ENCODE results near the gene SLCO1A2.
"Not testable (repeated sequence)": the region's sequence is repeated elsewhere in the genome, so short reads cannot be mapped to it uniquely, and the experiment has no call there.

The SLCO1A2 gene

DNA sequence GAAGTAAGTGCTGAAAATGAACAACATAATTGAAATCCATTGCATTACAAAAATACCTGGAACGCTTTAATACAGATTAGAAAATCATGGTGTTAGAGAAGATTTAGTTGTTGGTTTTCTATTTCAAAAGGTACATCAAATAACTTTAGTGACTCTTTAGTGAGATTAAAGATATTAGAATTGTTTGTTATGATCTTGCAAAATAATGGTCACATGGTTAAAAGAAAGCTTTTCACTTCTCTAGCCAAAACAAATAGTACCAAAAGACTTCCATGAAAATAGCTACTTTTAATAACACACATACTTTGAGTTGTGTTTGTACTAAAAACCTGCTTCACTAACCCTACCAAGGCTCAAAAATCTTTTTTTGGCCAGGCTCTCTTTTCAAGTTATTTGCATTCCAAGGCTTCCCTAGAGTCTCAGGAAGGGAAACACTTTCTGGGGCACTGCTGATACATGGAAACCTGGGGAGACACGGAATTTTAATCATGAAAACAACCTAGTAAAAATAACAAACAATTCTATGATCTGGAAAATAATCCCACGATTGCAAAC, at the start of gene SLCO1A2:
TSS of gene SLCO1A2 (minus strand) at position 147 of the 555 bp plus-strand sequence. CDS start 270 bp downstream, outside the sequence.
- DNase-seq (ENCODE audit: low read depth in 2 of 2), result no peak

DNA sequence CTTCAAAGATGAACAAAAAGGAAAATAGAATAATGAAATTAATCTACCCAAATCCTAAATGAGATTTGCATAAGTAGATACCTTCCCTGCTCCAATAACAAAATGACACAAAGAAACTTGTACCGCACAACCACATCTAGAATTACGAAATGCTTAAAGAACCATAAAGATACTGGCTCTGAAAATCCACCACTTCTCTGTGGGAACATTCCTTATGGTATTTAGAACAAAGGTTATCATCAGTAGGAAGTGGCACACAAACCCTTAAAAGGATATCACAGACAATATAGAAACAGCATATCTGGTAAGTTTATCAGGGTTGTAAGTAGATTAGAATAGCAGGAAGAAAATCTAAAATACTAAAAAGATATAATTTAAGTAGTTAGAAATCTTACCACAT, 49.5 kb upstream of the SLCO1A2 start:
- no peak for DNase-seq (ENCODE audit: low read depth in 2 of 2)

DNA sequence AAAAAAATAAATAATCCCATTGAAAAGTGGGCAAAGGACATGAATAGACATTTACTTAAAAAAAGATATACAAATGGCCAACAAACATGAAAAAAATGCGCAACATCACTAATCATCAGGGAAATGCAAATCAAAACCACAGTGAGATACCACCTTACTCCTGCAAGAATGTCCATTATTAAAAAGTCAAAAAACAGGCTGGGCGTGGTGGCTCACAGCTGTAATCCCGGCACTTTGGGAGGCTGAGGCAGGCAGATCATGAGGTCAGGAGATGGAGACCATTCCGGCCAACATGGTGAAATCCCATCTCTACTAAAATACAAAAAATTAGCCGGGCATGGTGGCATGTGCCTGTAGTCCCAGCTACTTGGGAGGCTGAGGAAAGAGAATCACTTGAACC, 46.6 kb upstream of the SLCO1A2 start:
- not testable (repeated sequence) for DNase-seq (ENCODE audit: low read depth in 2 of 2)

- no peak for DNase-seq (ENCODE audit: low read depth in 2 of 2)
Observed at GRCh38 chr12:21379218-21379617, 44.5 kb upstream of the SLCO1A2 start.

- DNase-seq (ENCODE audit: low read depth in 2 of 2), result no peak
Observed at GRCh38 chr12:21372602-21373001, 37.9 kb upstream of the SLCO1A2 start, which contains the start of gene IAPP. Gene IAPP (plus strand): TSS chr12:21372902. CDS start chr12:21373352, 450 bp downstream.

DNA sequence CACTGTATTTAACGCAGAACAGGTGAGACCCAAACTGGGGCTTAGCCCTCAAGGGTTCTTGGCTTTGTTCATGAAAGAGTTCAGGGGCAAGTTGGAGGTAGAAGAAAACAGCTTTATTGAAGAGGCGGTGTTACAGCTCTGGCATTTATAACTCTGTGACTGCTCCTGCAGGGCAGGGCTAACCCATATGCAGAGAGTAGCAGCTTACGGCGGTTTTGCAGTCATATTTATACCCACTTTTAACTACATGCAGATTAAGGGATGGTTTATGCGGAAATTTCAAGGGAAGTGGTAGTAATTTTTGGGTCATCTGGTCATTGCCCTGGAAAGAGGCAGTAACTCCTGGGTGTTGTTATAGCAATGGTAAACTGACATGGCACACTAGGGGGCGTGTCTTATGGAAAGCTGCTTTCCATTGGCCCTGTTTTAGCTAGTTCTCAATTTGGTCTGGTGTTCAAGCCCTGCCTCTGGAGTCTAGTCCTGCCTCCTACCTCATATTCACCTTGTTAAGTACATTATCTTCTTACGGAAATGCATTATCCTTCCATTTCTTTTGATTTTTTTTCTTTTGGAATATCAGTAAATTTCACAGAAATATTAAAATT, 36.2 kb upstream of the SLCO1A2 start:
- DNase-seq (ENCODE audit: low read depth in 2 of 2), result no peak

DNA sequence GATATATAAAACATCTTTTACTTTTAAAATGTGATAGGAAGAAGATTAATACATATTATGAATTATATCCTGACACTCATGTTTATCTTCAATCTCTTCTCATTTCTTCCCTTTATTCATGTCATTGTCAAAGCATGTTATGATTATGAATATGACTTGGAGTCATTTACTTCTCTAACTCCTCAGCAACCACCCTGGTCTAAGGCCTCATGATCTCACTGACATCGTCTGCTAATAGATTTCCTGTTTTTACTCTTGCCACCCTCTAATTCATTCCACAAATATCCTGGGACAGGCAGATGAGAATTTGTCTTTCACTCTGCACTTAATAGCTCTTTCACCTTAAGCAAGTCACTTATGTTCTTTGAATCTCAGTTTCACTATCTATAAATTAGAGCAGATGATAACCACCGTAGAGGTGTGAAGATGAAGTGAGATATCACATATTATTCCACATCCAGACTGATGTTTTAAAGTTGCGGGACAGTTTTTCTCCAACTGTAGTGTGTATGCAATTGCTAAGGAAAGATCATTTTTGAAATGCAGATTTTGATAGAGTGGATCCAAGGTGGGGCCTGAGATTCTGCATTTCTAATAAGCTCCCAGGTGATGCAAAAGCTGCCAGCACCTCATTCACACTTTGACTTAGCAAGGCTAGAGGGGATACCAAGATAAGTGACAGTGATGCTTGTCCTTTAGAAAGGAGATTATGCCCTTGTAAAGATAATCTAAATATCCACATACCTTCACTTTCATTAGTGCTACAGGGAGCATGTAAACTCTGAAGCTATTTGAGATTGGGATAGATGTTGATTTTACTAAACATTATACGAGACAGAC, 34.6 kb upstream of the SLCO1A2 start:
- DNase-seq (ENCODE audit: low read depth in 2 of 2), result no peak

GRCh38 chr12:21360632-21361031, 25.9 kb upstream of the SLCO1A2 start:
- DNase-seq (ENCODE audit: low read depth in 2 of 2), result not testable (repeated sequence)

GRCh38 chr12:21354641-21355040, 19.9 kb upstream of the SLCO1A2 start:
- no peak for DNase-seq (ENCODE audit: low read depth in 2 of 2)

DNA sequence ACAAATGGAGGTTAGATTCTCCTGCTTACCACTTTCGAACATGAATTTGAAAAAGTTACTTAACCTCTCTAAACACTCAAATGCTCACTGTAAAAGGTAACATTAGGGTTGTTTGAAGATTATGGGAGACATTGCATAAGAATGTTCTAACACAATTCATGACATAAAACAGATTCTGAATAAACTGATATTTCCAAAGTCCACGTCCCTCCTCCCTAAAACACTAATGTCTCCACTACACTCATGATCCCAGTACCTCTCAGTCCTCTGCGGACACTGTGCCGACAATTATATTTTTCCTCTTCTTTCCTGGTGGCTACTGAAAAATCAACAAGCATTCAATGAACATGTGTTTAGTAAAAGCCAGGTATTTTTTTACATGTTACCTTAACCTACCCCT, 19.2 kb upstream of the SLCO1A2 start:
- DNase-seq (ENCODE audit: low read depth in 2 of 2), result no peak

GRCh38 chr12:21353487-21353886, 18.8 kb upstream of the SLCO1A2 start:
- no peak for DNase-seq (ENCODE audit: low read depth in 2 of 2)

GRCh38 chr12:21350975-21351374, 16.3 kb upstream of the SLCO1A2 start:
- no peak for DNase-seq (ENCODE audit: low read depth in 2 of 2)

DNA sequence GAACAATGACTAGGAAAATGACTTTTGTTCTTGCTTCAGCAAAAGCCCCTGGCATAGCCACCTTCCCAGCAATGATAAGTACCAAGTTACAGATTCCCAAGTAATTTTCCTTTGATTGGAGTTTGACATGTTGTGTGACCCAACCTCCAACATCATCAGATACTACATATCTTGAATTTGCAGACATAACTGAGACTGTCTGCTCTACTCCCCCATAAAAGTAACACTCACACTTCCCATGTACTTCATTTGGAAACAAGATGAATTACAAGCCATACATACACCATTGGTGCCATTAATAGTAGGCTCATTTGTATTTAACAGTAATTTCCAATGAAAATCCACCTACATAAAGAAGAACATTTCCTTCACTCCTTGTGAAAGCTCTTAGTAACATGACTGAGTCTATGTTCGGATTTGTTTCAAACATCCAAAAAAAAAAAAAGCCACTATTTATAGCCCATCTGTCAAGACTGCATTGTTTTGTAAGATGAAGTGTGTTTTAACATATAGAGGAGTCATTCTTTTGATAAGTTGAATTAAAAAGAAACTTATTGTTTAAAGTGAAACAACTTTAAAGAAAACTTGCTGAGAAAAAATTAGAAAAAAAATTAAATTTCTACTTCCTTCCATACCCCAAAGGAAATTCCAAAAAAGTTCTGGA, 12.0 kb upstream of the SLCO1A2 start:
- no peak for DNase-seq (ENCODE audit: low read depth in 2 of 2)

- DNase-seq (ENCODE audit: low read depth in 2 of 2), result no peak
Observed at GRCh38 chr12:21343636-21344035, 8.9 kb upstream of the SLCO1A2 start.

GRCh38 chr12:21341769-21342168, 7.1 kb upstream of the SLCO1A2 start:
- no peak for DNase-seq (ENCODE audit: low read depth in 2 of 2)

DNA sequence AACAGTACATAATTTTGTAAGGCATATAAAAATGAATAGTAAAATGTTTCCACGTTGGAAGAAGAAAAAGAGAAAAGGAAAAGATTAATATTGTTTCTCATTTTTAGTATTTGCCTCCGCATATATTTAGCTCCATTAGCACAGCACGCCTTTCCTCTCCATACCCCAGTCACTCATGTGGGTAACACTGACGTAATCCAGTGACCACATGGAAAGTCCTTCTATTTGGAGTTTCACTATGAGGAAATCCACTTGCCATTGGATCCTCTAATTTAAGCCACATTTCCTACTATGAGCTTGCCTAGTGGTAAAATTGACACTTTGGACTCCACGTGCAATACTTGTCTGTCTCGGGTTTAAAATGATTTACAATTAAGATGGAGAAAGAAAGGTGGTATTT, 5.7 kb upstream of the SLCO1A2 start:
- DNase-seq (ENCODE audit: low read depth in 2 of 2), result no peak

DNA sequence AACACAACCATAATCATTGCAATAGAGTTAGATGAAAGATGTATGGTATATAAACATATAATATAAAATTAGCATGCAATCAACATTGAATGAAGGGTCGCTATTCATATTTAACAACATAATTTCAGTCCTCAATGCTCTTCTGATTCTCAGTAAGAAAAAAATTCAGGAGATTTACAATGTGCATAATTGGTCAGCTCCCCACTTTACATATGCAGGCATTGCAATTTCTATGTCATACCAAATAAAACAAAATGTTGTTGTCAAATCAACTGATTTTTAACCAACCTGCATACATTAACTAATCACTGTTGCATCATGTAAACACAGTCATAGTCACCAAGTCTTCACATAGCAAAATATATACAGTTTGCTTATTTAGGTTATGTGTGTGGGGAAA, 5.2 kb upstream of the SLCO1A2 start:
- DNase-seq (ENCODE audit: low read depth in 2 of 2), result no peak

- DNase-seq (ENCODE audit: low read depth in 2 of 2), result no peak
Observed at GRCh38 chr12:21337959-21338744, 3.4 kb upstream of the SLCO1A2 start.

DNA sequence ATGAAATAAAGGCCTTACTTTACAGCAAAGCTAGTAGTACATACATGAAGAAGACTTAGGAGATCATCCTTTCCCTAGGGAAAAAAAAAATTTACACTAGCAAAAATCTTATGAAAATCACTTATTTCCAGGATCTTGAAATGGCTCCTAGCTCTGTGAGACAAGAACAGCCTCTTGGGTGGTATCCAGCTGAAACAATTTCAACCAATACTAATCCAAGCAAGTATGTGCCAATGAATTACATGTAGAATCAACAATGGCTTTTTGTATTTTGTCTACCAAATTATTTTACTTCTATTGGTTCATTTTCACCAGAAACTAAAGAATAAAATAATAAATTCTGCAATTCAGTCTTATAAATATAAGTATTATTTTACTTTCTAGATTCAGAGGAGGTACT, 2.7 kb upstream of the SLCO1A2 start:
- DNase-seq (ENCODE audit: low read depth in 2 of 2), result no peak

DNA sequence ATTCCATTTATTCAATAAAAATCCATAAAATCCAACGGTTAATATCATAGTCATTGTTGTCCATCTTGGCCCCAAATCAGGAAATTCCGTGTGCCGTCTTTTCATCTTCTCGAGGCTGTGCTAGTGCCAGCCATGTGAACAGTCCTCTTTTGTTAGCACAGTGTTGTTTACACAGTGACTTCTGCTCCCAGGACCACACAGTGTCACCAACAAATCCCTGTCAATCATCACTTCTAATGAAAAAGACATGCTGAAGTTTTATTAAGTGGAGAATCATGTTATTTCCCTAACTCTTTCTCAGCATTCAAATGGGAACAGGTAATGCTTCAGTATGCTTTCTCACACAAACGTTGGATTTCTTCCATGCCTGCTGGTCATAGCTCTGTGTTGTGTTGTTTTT, 1.9 kb upstream of the SLCO1A2 start:
- no peak for DNase-seq (ENCODE audit: low read depth in 2 of 2)

DNA sequence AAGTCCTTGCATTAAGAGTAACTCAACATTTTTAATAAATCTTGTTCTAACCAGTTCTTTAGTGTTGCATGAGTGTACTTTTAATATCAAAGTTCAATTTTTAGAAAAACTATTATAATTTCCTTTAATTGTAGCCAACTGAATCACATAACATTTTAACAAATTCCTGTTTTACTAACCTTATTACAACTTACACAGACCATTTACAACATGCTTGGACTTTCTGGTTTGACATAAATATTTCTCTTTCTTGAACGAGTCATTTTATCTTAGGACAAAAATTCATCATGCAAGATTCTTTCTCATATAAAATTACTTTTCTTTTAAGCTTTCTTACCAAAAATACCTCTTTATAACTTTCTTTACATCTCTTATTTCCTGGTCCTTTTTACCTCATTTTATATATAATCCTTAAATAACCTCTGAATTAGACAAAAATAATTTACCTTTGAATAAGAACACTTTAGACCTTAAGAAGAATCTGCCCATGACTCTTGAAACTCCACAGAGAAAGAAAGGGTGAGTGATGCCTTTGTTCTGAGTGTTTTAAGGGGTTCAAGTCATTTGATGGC, 3.9 kb downstream of the SLCO1A2 start:
- no peak for DNase-seq (ENCODE audit: low read depth in 2 of 2)

Data from stimulated activated CD4-positive, alpha-beta T cell treated with anti-CD3 and anti-CD28 coated beads, Interleukin-12 subunit alpha, Interleukin-12 subunit beta, amount 100 ng/mL, for 24 hours (primary cell).